ENCODE results near the gene DOC2A. TPM values are rescaled to one million over a fixed set of nuclear protein-coding genes. Genes with fewer than 3 reads are reported as not detected.
"Not testable (repeated sequence)": the region's sequence is repeated elsewhere in the genome, so short reads cannot be mapped to it uniquely, and the experiment has no call there.

Gene DOC2A
- total and polyA plus RNA-seq, 2 of the 4 experiments (the other 2 are of a cell fraction), result under 0.01 to 0.48 TPM

- H4K91ac ChIP-seq (ENCODE audit: insufficient read depth, low read depth, low read length); H3K18ac ChIP-seq (ENCODE audit: low read depth, low read length); H2AK5ac ChIP-seq (ENCODE audit: low read depth, low read length); H2BK5ac ChIP-seq (ENCODE audit: low read depth, low read length, poor library complexity, severe bottlenecking); H3K9ac ChIP-seq (ENCODE audit: low read depth, low read length); ATAC-seq (ENCODE audit: low read depth); H2BK15ac ChIP-seq (ENCODE audit: low read depth, low read length); H2AK9ac ChIP-seq (replicated peaks; ENCODE audit: low read depth, low read length, poor library complexity); H3K27ac ChIP-seq (ENCODE audit: insufficient read depth, low read length); H3K4me1 ChIP-seq (ENCODE audit: control insufficient read depth, insufficient read depth, low read length); H3K4ac ChIP-seq (ENCODE audit: low read depth, low read length); intact Hi-C loops (cut with micrococcal nuclease); H3K9me1 ChIP-seq (ENCODE audit: insufficient read depth, low read length); H3K36me3 ChIP-seq (ENCODE audit: control insufficient read depth, insufficient read depth, low read length); H4K20me1 ChIP-seq (ENCODE audit: insufficient read depth, low read length); H4K5ac ChIP-seq (ENCODE audit: low read depth, low read length); BruUV-seq (replicated peaks); H3K14ac ChIP-seq (replicated peaks; ENCODE audit: low read depth, low read length); H2AFZ ChIP-seq (replicated peaks; ENCODE audit: low read length, poor library complexity); H3K56ac ChIP-seq (ENCODE audit: extremely low read depth, insufficient read depth, low read length); H2BK20ac ChIP-seq (ENCODE audit: low read depth, low read length); H3K4me3 ChIP-seq (ENCODE audit: insufficient read depth, low read depth, low read length); H3K79me1 ChIP-seq (ENCODE audit: low read depth in 1 of 2, low read length in 2 of 2); H3K9me3 ChIP-seq (ENCODE audit: control insufficient read depth, insufficient read depth, low read length); H4K8ac ChIP-seq (ENCODE audit: low read depth in 2 of 2, low read length in 2 of 2); dilution Hi-C loops (cut with HindIII; ENCODE audit: low sequenced_read_pairs, unreplicated experiment); CTCF ChIA-PET; POLR2A ChIA-PET (ENCODE audit: unreplicated experiment); DNase-seq; H3K23ac ChIP-seq (ENCODE audit: low read depth, low read length); H3K4me2 ChIP-seq (ENCODE audit: low read depth, low read length); H2BK120ac ChIP-seq (ENCODE audit: low read depth, low read length); in situ Hi-C loops (cut with MboI; ENCODE audit: low sequenced_read_pairs): not testable (repeated sequence)
- peaks cover 15% of the 10 kb centered on the region for H3K27me3 ChIP-seq (ENCODE audit: control insufficient read depth, insufficient read depth, low read length)
- no CpG with 5 or more reads among the region's 7 CpGs for WGBS, 2 experiments (ENCODE audit: extremely low coverage in 2 of 2, insufficient read length in 1 of 2)
Measured at GRCh38 chr16:30015450-30015849, 4.6 kb upstream of the DOC2A start.

GRCh38 chr16:30012598-30012997 is 1.8 kb upstream of the DOC2A start:
- CTCF ChIA-PET; H3K9ac ChIP-seq (ENCODE audit: low read depth, low read length); H3K4me2 ChIP-seq (ENCODE audit: low read depth, low read length); H3K27ac ChIP-seq (ENCODE audit: insufficient read depth, low read length); H3K23ac ChIP-seq (ENCODE audit: low read depth, low read length); H3K18ac ChIP-seq (ENCODE audit: low read depth, low read length); POLR2A ChIA-PET (ENCODE audit: unreplicated experiment); H2BK5ac ChIP-seq (ENCODE audit: low read depth, low read length, poor library complexity, severe bottlenecking); H4K5ac ChIP-seq (ENCODE audit: low read depth, low read length); H3K36me3 ChIP-seq (ENCODE audit: control insufficient read depth, insufficient read depth, low read length); H2AK5ac ChIP-seq (ENCODE audit: low read depth, low read length); H3K4ac ChIP-seq (ENCODE audit: low read depth, low read length); H3K56ac ChIP-seq (ENCODE audit: extremely low read depth, insufficient read depth, low read length); H2BK20ac ChIP-seq (ENCODE audit: low read depth, low read length); H2AK9ac ChIP-seq (replicated peaks; ENCODE audit: low read depth, low read length, poor library complexity); H3K9me3 ChIP-seq (ENCODE audit: control insufficient read depth, insufficient read depth, low read length); H3K9me1 ChIP-seq (ENCODE audit: insufficient read depth, low read length); intact Hi-C loops (cut with micrococcal nuclease); dilution Hi-C loops (cut with HindIII; ENCODE audit: low sequenced_read_pairs, unreplicated experiment); in situ Hi-C loops (cut with MboI; ENCODE audit: low sequenced_read_pairs); BruUV-seq (replicated peaks); H3K4me1 ChIP-seq (ENCODE audit: control insufficient read depth, insufficient read depth, low read length); H4K20me1 ChIP-seq (ENCODE audit: insufficient read depth, low read length); H4K8ac ChIP-seq (ENCODE audit: low read depth in 2 of 2, low read length in 2 of 2); H2BK120ac ChIP-seq (ENCODE audit: low read depth, low read length); ATAC-seq (ENCODE audit: low read depth); H3K14ac ChIP-seq (replicated peaks; ENCODE audit: low read depth, low read length); H4K91ac ChIP-seq (ENCODE audit: insufficient read depth, low read depth, low read length); H3K4me3 ChIP-seq (ENCODE audit: insufficient read depth, low read depth, low read length); H3K79me1 ChIP-seq (ENCODE audit: low read depth in 1 of 2, low read length in 2 of 2); H2BK15ac ChIP-seq (ENCODE audit: low read depth, low read length); H2AFZ ChIP-seq (replicated peaks; ENCODE audit: low read length, poor library complexity); DNase-seq: not testable (repeated sequence)
- no CpG with 5 or more reads among the region's 14 CpGs for WGBS, 2 experiments (ENCODE audit: extremely low coverage in 2 of 2, insufficient read length in 1 of 2)
- H3K27me3 ChIP-seq (ENCODE audit: control insufficient read depth, insufficient read depth, low read length), result peaks cover 27% of the 10 kb centered on the region

Measured in IMR-90 (cell line).